Breast epithelium (tissue), 4 donors: Measurements from ENCODE around the gene CABCOCO1. TPM values are rescaled to one million over a fixed set of nuclear protein-coding genes. Genes with fewer than 3 reads are reported as not detected.

Experiments used
- DNase-seq, 2 donors: peaks; one replicate each; pipeline ENCODE4 v3.0.0-alpha.2; 2019; ENCODE audit warnings: low spot score in 2 of 2
- H3K27ac ChIP-seq, 2 donors: fragments of 200-600 bp; sonication (generic) in 1 of 2; one replicate each; pipeline ENCODE4 v1.5.1; 2016 to 2019; ENCODE audit warnings: mild to moderate bottlenecking in 1 of 2
- H3K27me3 ChIP-seq, 2 donors: fragments of 200-600 bp; sonication (generic) in 1 of 2; one replicate each; pipeline versions ENCODE4 v1.5.1 to v1.6.0; 2017 to 2019; ENCODE audit warnings: control low read depth in 1 of 2, mild to moderate bottlenecking in 1 of 2
- H3K36me3 ChIP-seq: fragments of 200-600 bp; one replicate; pipeline ENCODE4 v1.5.1; 2019
- H3K4me1 ChIP-seq, 2 donors: fragments of 200-600 bp; sonication (generic); one replicate each; pipeline ENCODE4 v1.5.1; 2016 to 2019; ENCODE audit warnings: control low read depth in 1 of 2
- H3K4me3 ChIP-seq, 3 donors: fragments of 200-600 bp; sonication (generic); 1 replicate in 2 of 3; 2 replicates in 1 of 3; pipeline ENCODE4 v1.5.1; 2016 to 2019; ENCODE audit warnings: mild to moderate bottlenecking in 3 of 3, moderate library complexity in 2 of 3
- H3K9me3 ChIP-seq, 2 donors: fragments of 200-600 bp; sonication (generic) in 1 of 2; one replicate each; pipeline ENCODE4 v1.5.1; 2016 to 2019; ENCODE audit warnings: control low read depth in 1 of 2
- CTCF ChIP-seq, 3 donors: fragments of 450-650 bp; IDR thresholded peaks; one replicate each; pipeline ENCODE4 v1.5.1; 2016 to 2017; ENCODE audit warnings: antibody characterized with exemption in 3 of 3, mild to moderate bottlenecking in 3 of 3, moderate library complexity in 3 of 3
- POLR2A ChIP-seq: fragments of 450-650 bp; IDR thresholded peaks from one replicate; pipeline ENCODE4 v1.6.1; 2016; ENCODE audit warnings: antibody characterized with exemption, mild to moderate bottlenecking, moderate library complexity
- POLR2AphosphoS5 ChIP-seq, 3 donors: sonication (generic); formaldehyde crosslinking; IDR thresholded peaks; one replicate each; pipeline ENCODE4 v1.6.1; 2017; ENCODE audit warnings: antibody characterized with exemption in 3 of 3
- intact Hi-C: fragments of 100-400 bp; cut with DNase I; formaldehyde crosslinking; loops from one replicate; pipeline ENCODE4 v1.15.1; 2023; ENCODE audit warnings: low total_unique reads
- total RNA-seq, 3 donors: library from RNA; depleted of rRNA; stranded (reverse); fragments of >200 nt; gene quantifications; one replicate each; pipeline ENCODE4 v1.1.0, GENCODE V29; 2016

CABCOCO1 gene
- total RNA-seq, 3 donors from 2014 or later, result 0.16 to 1.3 (median 1.2) TPM

GRCh38 chr10:61618388-61618961, 44.3 kb upstream of the CABCOCO1 start:
- DNase-seq, result no peak
- intact Hi-C loops, result no loop called here
- H3K27me3 ChIP-seq, result no peaks in the 10 kb centered on the region
- H3K4me3 ChIP-seq, result no peak overlapping the region
- H3K4me1 ChIP-seq, result no peaks in the 10 kb centered on the region
- H3K36me3 ChIP-seq, result no peaks in the 10 kb centered on the region
- H3K9me3 ChIP-seq, result no peaks in the 10 kb centered on the region
- H3K27ac ChIP-seq, result no peak overlapping the region
- TF ChIP-seq CTCF (IDR thresholded peaks at IDR 0.05) (no peak), POLR2A (no peak), POLR2AphosphoS5 (IDR thresholded peaks at IDR 0.05) (no peak)

- no peak for DNase-seq
- no peak overlapping the region for H3K4me3 ChIP-seq
- H3K4me1 ChIP-seq, result no peaks in the 10 kb centered on the region
- TF ChIP-seq POLR2AphosphoS5 (IDR thresholded peaks at IDR 0.05) (no peak), POLR2A (no peak), CTCF (IDR thresholded peaks at IDR 0.05) (no peak)
- H3K27me3 ChIP-seq, result no peaks in the 10 kb centered on the region
- intact Hi-C loops, result no loop called here
- H3K36me3 ChIP-seq, result no peaks in the 10 kb centered on the region
- no peaks in the 10 kb centered on the region for H3K9me3 ChIP-seq
- no peak overlapping the region for H3K27ac ChIP-seq
Observed at GRCh38 chr10:61620506-61620905, 42.2 kb upstream of the CABCOCO1 start.

- Histone ChIP-seq H3K27me3 (no peaks in the 10 kb centered on the region), H3K9me3 (no peaks in the 10 kb centered on the region), H3K36me3 (no peaks in the 10 kb centered on the region), H3K27ac (no peak overlapping the region), H3K4me1 (no peaks in the 10 kb centered on the region), H3K4me3 (peak overlapping the region in 1 of 3 donors; percentile 21)
- DNase-seq, result no peak
- intact Hi-C loops, result no loop called here
- TF ChIP-seq POLR2A (no peak), CTCF (IDR thresholded peaks at IDR 0.05) (no peak), POLR2AphosphoS5 (IDR thresholded peaks at IDR 0.05) (no peak)
Observed at GRCh38 chr10:61621605-61622051, 41.1 kb upstream of the CABCOCO1 start.

- no peaks in the 10 kb centered on the region for H3K27me3 ChIP-seq
- intact Hi-C loops, result no loop called here
- no peaks in the 10 kb centered on the region for H3K9me3 ChIP-seq
- H3K27ac ChIP-seq, result no peak overlapping the region
- H3K36me3 ChIP-seq, result no peaks in the 10 kb centered on the region
- no peak for TF ChIP-seq CTCF (IDR thresholded peaks at IDR 0.05)
- TF ChIP-seq POLR2AphosphoS5 (IDR thresholded peaks at IDR 0.05), result no peak
- TF ChIP-seq POLR2A, result no peak
- DNase-seq, result no peak
- no peak overlapping the region for H3K4me3 ChIP-seq
- no peaks in the 10 kb centered on the region for H3K4me1 ChIP-seq
Observed at GRCh38 chr10:61623161-61623560, 39.6 kb upstream of the CABCOCO1 start.

GRCh38 chr10:61626209-61626608, 36.5 kb upstream of the CABCOCO1 start:
- TF ChIP-seq POLR2A (no peak), CTCF (IDR thresholded peaks at IDR 0.05) (no peak), POLR2AphosphoS5 (IDR thresholded peaks at IDR 0.05) (no peak)
- intact Hi-C loops, result no loop called here
- Histone ChIP-seq H3K4me1 (no peaks in the 10 kb centered on the region), H3K27me3 (no peaks in the 10 kb centered on the region), H3K27ac (no peak overlapping the region), H3K36me3 (no peaks in the 10 kb centered on the region), H3K4me3 (no peak overlapping the region), H3K9me3 (no peaks in the 10 kb centered on the region)
- no peak for DNase-seq
